HAP-1 (cell line): ENCODE measurements around the gene GABRA6.
"Not testable (repeated sequence)": the region's sequence is repeated elsewhere in the genome, so short reads cannot be mapped to it uniquely, and the experiment has no call there.

Experiments
- DNase-seq, 2 experiments: peaks; one replicate each; pipeline ENCODE4 v3.0.0-alpha.2; 2016 to 2020; ENCODE audit warnings: low spot score in 2 of 2
- H3K27me3 ChIP-seq: fragments of 250-450 bp; sonication (Bioruptor Pico); 2 replicates; pipeline ENCODE4 v1.5.1; 2020; ENCODE audit warnings: low read depth, mild to moderate bottlenecking, moderate library complexity
- H3K36me3 ChIP-seq: fragments of 250-450 bp; sonication (Bioruptor Pico); replicated peaks from 2 replicates; pipeline ENCODE4 v1.5.1; 2020; ENCODE audit warnings: mild to moderate bottlenecking
- H3K4me1 ChIP-seq: fragments of 250-450 bp; sonication (Bioruptor Pico); 2 replicates; pipeline ENCODE4 v1.5.1; 2020; ENCODE audit warnings: mild to moderate bottlenecking
- H3K4me3 ChIP-seq: fragments of 250-450 bp; sonication (Bioruptor Pico); 2 replicates; pipeline ENCODE4 v1.5.1; 2020; ENCODE audit warnings: mild to moderate bottlenecking, moderate library complexity
- H3K9me3 ChIP-seq: fragments of 250-450 bp; sonication (Bioruptor Pico); 2 replicates; pipeline ENCODE4 v1.5.1; 2020; ENCODE audit warnings: mild to moderate bottlenecking, moderate library complexity
- in situ Hi-C: fragments of 300-500 bp; cut with MboI; formaldehyde crosslinking; loops from 3 replicates; pipeline ENCODE4 v1.14.3; 2020; ENCODE audit warnings: low sequenced_read_pairs, inconsistent platforms, mixed read lengths

Gene GABRA6

GRCh38 chr5:161685461-161685860, at the start of gene GABRA6:
TSS of gene GABRA6 (plus strand) at chr5:161685721. CDS start at chr5:161685990, 269 bp downstream.
- no peaks in the 10 kb centered on the region for H3K9me3 ChIP-seq
- in situ Hi-C loops: no loop called here

DNA sequence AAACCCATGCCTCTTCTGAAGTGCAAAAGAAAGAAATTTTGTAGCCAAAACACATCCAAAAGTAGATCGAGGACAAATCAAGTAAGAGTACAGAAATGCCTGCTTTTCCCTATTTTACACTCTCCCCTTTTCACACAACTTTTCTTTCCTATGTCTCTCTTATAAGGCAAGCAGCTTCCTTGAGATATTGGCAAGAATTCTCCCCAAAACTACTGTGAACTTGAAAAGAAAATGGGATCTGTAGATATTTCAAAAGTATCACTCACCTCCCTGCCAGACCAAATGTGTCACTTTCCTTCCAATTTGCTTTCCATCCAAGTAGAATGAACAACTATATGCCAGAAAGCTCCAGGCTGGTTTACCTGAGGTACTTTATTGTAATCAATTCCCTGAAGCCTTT, 47.9 kb upstream of the GABRA6 start:
- Histone ChIP-seq H3K4me3 (no peak overlapping the region), H3K27me3 (no peaks in the 10 kb centered on the region), H3K9me3 (no peaks in the 10 kb centered on the region), H3K36me3 (no peaks in the 10 kb centered on the region), H3K4me1 (no peaks in the 10 kb centered on the region)
- DNase-seq: no peak
- in situ Hi-C loops: no loop called here

More at GRCh38 chr5:161685461-161685860, at the start of gene GABRA6:
- H3K4me1 ChIP-seq: no peaks in the 10 kb centered on the region
- H3K36me3 ChIP-seq: no peaks in the 10 kb centered on the region
- H3K4me3 ChIP-seq: no peak within 1 kb of the TSS
- no peak for DNase-seq
- H3K27me3 ChIP-seq: no peaks in the 10 kb centered on the region

GRCh38 chr5:161641444-161641843, 44.1 kb upstream of the GABRA6 start:
- no peaks in the 10 kb centered on the region for H3K27me3 ChIP-seq
- in situ Hi-C loops: no loop called here
- no peak for DNase-seq
- H3K9me3 ChIP-seq: no peaks in the 10 kb centered on the region
- H3K36me3 ChIP-seq: no peaks in the 10 kb centered on the region
- H3K4me3 ChIP-seq: no peak overlapping the region
- no peaks in the 10 kb centered on the region for H3K4me1 ChIP-seq

DNA sequence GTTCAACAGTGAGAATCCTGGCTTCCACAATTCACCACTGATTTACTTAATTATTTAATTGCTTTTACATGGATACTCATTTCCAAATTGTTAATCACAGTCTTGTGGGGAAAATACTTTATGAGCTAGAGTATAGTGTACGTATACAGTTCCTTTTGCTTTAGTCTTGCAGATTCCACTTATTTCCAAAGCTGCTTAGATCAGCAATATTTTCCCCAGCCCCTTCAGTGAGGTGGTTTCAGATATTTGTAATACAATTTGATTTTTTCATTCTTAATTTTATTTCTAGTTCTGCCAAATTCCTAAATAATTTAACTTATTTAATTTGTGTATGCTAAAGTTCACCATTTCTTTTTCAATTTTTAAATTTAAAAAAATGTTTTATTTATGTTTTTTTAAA, 40.3 kb upstream of the GABRA6 start:
- in situ Hi-C loops: no loop called here
- H3K4me1 ChIP-seq: no peaks in the 10 kb centered on the region
- no peak for DNase-seq
- no peak overlapping the region for H3K4me3 ChIP-seq
- H3K36me3 ChIP-seq: no peaks in the 10 kb centered on the region
- no peaks in the 10 kb centered on the region for H3K9me3 ChIP-seq
- H3K27me3 ChIP-seq: no peaks in the 10 kb centered on the region

- H3K4me1 ChIP-seq, H3K36me3 ChIP-seq, H3K4me3 ChIP-seq, H3K9me3 ChIP-seq, in situ Hi-C loops, DNase-seq, H3K27me3 ChIP-seq: not testable (repeated sequence)
Measured at GRCh38 chr5:161651926-161652325, 33.6 kb upstream of the GABRA6 start.

- Histone ChIP-seq H3K9me3 (no peaks in the 10 kb centered on the region), H3K27me3 (no peaks in the 10 kb centered on the region), H3K36me3 (no peaks in the 10 kb centered on the region), H3K4me1 (no peaks in the 10 kb centered on the region), H3K4me3 (no peak overlapping the region)
- in situ Hi-C loops: no loop called here
- no peak for DNase-seq
Measured at GRCh38 chr5:161660806-161661205, 24.7 kb upstream of the GABRA6 start.

- Histone ChIP-seq H3K4me3 (no peak overlapping the region), H3K9me3 (no peaks in the 10 kb centered on the region), H3K27me3 (no peaks in the 10 kb centered on the region), H3K36me3 (no peaks in the 10 kb centered on the region), H3K4me1 (no peaks in the 10 kb centered on the region)
- DNase-seq: no peak
- in situ Hi-C loops: no loop called here
Measured at GRCh38 chr5:161663431-161663830, 22.1 kb upstream of the GABRA6 start.

DNA sequence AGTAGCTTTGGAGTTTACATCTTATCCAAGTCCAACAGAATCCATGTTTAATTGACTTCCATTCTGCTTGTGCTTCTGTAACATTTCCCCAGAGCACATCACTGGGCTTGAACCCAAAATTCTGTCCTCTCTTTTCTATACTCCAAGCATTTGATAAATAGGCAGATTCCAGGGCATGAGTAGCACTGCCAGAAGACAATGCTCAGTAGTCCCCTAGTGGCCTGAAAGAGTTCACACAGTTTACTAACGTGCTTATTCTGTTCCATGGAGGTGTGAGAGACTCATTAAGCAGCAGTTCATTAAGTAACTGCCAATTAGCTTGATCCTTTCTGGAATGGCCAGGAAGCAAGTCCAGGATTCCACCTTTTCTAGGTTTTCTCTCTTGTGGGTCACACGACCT, 9.4 kb upstream of the GABRA6 start:
- in situ Hi-C loops: no loop called here
- Histone ChIP-seq H3K4me3 (no peak overlapping the region), H3K4me1 (no peaks in the 10 kb centered on the region), H3K9me3 (no peaks in the 10 kb centered on the region), H3K27me3 (no peaks in the 10 kb centered on the region), H3K36me3 (no peaks in the 10 kb centered on the region)
- peak in 1 of 2 experiments; percentile 6 for DNase-seq

DNA sequence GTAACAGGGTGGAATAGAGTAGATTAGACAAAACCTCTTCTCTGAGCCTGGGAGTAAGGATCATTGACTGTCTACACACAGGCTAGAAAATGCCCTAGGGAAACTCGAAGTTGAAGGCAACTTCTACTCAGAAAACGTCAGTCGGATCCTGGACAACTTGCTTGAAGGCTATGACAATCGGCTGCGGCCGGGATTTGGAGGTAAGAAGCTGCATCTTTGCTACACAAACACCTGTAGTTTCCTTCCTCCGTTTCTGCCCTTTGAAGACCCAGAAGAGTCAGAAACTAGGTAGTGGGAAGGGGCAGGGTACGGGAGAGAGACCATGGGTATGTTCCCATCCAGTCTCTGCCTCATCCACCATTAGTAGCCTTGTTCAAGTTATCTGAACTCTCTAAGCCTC, 628 bp downstream of the GABRA6 start:
- in situ Hi-C loops: no loop called here
- Histone ChIP-seq H3K9me3 (no peaks in the 10 kb centered on the region), H3K27me3 (no peaks in the 10 kb centered on the region), H3K36me3 (no peaks in the 10 kb centered on the region), H3K4me1 (no peaks in the 10 kb centered on the region), H3K4me3 (no peak overlapping the region)
- DNase-seq: no peak

DNA sequence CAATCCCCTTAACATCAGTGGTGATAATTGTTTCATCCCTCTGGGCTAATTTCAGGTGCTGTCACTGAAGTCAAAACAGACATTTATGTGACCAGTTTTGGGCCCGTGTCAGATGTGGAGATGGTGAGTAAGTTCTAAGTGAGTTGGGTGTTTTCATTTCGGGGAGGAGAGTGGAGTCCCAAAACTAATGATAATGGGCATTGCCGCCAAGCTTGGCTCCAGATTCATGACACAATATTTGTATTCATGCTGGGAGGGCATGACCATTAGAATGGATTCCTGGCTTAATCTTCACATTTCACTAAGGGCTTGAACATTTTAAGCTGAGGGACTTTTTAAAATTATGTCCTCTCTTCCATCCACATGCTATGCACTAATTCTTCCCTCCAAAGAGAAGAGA, 1.4 kb downstream of the GABRA6 start:
- no peak overlapping the region for H3K4me3 ChIP-seq
- H3K9me3 ChIP-seq: no peaks in the 10 kb centered on the region
- no peaks in the 10 kb centered on the region for H3K27me3 ChIP-seq
- H3K36me3 ChIP-seq: no peaks in the 10 kb centered on the region
- no peaks in the 10 kb centered on the region for H3K4me1 ChIP-seq
- DNase-seq: no peak
- in situ Hi-C loops: no loop called here

- no peak overlapping the region for H3K4me3 ChIP-seq
- no peaks in the 10 kb centered on the region for H3K36me3 ChIP-seq
- H3K4me1 ChIP-seq: no peaks in the 10 kb centered on the region
- in situ Hi-C loops: no loop called here
- H3K9me3 ChIP-seq: no peaks in the 10 kb centered on the region
- no peaks in the 10 kb centered on the region for H3K27me3 ChIP-seq
- no peak for DNase-seq
Measured at GRCh38 chr5:161687316-161687715, 1.8 kb downstream of the GABRA6 start.

- in situ Hi-C loops: no loop called here
- no peaks in the 10 kb centered on the region for H3K27me3 ChIP-seq
- no peaks in the 10 kb centered on the region for H3K36me3 ChIP-seq
- DNase-seq: no peak
- H3K4me3 ChIP-seq: no peak overlapping the region
- no peaks in the 10 kb centered on the region for H3K9me3 ChIP-seq
- no peaks in the 10 kb centered on the region for H3K4me1 ChIP-seq
Measured at GRCh38 chr5:161691911-161692310, 6.4 kb downstream of the GABRA6 start.

- in situ Hi-C loops: no loop called here
- no peak for DNase-seq
Measured at GRCh38 chr5:161697001-161697400, 11.5 kb downstream of the GABRA6 start.

DNA sequence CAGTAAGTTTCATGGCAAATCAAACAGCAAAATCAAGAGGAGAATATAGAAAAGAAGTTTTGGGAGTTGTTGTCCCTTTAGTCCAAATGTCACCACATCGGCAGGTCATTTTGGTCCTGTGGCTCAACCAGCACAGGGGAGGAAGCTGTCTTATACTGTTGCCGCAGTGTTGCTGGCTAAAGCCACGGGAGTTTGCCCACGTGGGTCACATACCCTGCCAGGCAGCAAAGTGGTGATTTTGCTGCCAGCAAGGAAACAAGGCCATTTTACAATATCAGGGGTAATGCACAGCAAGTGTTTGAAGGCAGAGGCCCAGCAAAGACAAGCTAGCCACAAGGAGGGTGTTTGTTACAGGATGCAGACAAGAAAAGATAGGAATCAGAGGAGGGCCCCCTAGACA, 14.5 kb downstream of the GABRA6 start:
- Histone ChIP-seq H3K4me3 (no peak overlapping the region), H3K36me3 (no peaks in the 10 kb centered on the region), H3K4me1 (no peaks in the 10 kb centered on the region), H3K27me3 (no peaks in the 10 kb centered on the region), H3K9me3 (no peaks in the 10 kb centered on the region)
- in situ Hi-C loops: no loop called here
- DNase-seq: no peak

More at GRCh38 chr5:161697001-161697400, 11.5 kb downstream of the GABRA6 start:
- H3K4me1 ChIP-seq: no peaks in the 10 kb centered on the region
- no peaks in the 10 kb centered on the region for H3K27me3 ChIP-seq
- H3K36me3 ChIP-seq: no peaks in the 10 kb centered on the region
- no peak overlapping the region for H3K4me3 ChIP-seq
- H3K9me3 ChIP-seq: no peaks in the 10 kb centered on the region

GRCh38 chr5:161703528-161703927, 18.0 kb downstream of the GABRA6 start:
- in situ Hi-C loops: no loop called here
- no peak for DNase-seq
- no peaks in the 10 kb centered on the region for H3K27me3 ChIP-seq
- H3K4me3 ChIP-seq: no peak overlapping the region
- no peaks in the 10 kb centered on the region for H3K4me1 ChIP-seq
- no peaks in the 10 kb centered on the region for H3K9me3 ChIP-seq
- no peaks in the 10 kb centered on the region for H3K36me3 ChIP-seq
